ENCODE data around the gene SSR1. TPM values are rescaled to one million over a fixed set of nuclear protein-coding genes. Genes with fewer than 3 reads are reported as not detected.
"Not testable (repeated sequence)": the region's sequence is repeated elsewhere in the genome, so short reads cannot be mapped to it uniquely, and the experiment has no call there.

SSR1 gene
- total and polyA plus RNA-seq, 4 donors = 43.6 to 115 (median 79.9) TPM

DNA sequence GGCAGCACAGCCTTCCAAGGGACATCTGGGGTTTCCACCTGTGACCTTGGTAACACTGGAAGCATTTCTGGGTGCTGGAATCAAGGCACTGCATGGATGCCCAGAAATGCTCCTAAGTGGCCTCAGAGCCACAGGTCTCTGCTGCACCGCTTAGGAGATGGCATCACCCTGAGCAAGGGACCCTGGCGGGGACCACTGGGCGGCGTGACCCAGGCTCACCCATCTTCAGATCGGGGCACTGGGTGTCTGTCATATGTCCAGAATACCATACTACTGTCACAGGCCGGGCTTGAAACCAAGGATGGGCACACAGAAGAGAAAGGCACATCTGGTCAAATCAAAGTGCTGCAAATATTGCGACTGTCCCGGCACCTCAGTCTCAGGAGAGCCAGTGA is 45.9 kb downstream of the SSR1 start:
- H3K36me3 ChIP-seq (ENCODE audit: control insufficient read depth in 4 of 4, insufficient read depth in 3 of 4, low read depth in 1 of 4, low read length in 3 of 4) = no peaks in the 10 kb centered on the region
- WGBS = 96% methylated on average over 8 of the region's 8 CpGs
- H3K4me1 ChIP-seq (ENCODE audit: control insufficient read depth in 4 of 4, insufficient read depth in 4 of 4, low read length in 3 of 4) = peaks cover 6 to 27% (median 17%) of the 10 kb centered on the region in 4 donors
- H3K27ac ChIP-seq (ENCODE audit: low read depth in 1 of 2, low read length in 2 of 2) = no peak overlapping the region
- H3K4me3 ChIP-seq (ENCODE audit: low read depth in 1 of 3, low read length in 3 of 3) = no peak overlapping the region
- no peaks in the 10 kb centered on the region for H3K9me3 ChIP-seq (ENCODE audit: control insufficient read depth in 4 of 4, low read length in 3 of 4)
- no peaks in the 10 kb centered on the region for H3K27me3 ChIP-seq (ENCODE audit: control insufficient read depth in 4 of 4, insufficient read depth in 4 of 4, low read length in 3 of 4)
- no peak overlapping the region for H3K9ac ChIP-seq (ENCODE audit: low read depth in 1 of 2, low read length in 2 of 2)
- TF ChIP-seq GABPA (IDR thresholded peaks at IDR 0.05 in 1 of 2, conservative IDR thresholded peaks at IDR 0.05 in 1 of 2) (no peak), YY1 (IDR thresholded peaks at IDR 0.05) (no peak), RAD21 (IDR thresholded peaks at IDR 0.05) (no peak), HNF4G (IDR thresholded peaks at IDR 0.05) (no peak)
- TF ChIP-seq, protein P1, sequence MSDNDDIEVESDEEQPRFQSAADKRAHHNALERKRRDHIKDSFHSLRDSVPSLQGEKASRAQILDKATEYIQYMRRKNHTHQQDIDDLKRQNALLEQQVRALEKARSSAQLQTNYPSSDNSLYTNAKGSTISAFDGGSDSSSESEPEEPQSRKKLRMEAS (IDR thresholded peaks at IDR 0.05) = no peak
- DNase-seq (ENCODE audit: low spot score) = peak; percentile 26

DNA sequence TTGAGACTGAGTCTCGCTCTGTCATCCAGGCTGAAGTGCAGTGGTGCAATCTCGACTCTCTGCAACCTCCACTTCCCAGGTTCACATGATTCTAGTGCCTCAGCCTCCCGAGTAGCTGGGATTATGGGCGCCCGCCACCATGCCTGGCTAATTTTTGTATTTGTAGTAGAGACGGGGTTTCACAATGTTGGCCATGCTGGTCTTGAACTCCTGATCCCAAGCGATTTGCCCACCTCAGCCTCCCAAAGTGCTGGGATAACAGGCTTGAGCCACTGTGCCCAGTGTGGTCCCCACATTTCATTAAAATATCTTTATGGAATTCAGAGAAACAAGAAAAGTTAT is 47.6 kb downstream of the SSR1 start:
- not testable (repeated sequence) for H3K27me3 ChIP-seq (ENCODE audit: control insufficient read depth in 4 of 4, insufficient read depth in 4 of 4, low read length in 3 of 4); H3K27ac ChIP-seq (ENCODE audit: low read depth in 1 of 2, low read length in 2 of 2); H3K4me3 ChIP-seq (ENCODE audit: low read depth in 1 of 3, low read length in 3 of 3); DNase-seq (ENCODE audit: low spot score); H3K36me3 ChIP-seq (ENCODE audit: control insufficient read depth in 4 of 4, insufficient read depth in 3 of 4, low read depth in 1 of 4, low read length in 3 of 4); H3K9ac ChIP-seq (ENCODE audit: low read depth in 1 of 2, low read length in 2 of 2); H3K9me3 ChIP-seq (ENCODE audit: control insufficient read depth in 4 of 4, low read length in 3 of 4)
- H3K4me1 ChIP-seq (ENCODE audit: control insufficient read depth in 4 of 4, insufficient read depth in 4 of 4, low read length in 3 of 4) = peaks cover 4 to 31% (median 24%) of the 10 kb centered on the region in 4 donors
- 95% methylated on average over 7 of the region's 7 CpGs for WGBS

DNA sequence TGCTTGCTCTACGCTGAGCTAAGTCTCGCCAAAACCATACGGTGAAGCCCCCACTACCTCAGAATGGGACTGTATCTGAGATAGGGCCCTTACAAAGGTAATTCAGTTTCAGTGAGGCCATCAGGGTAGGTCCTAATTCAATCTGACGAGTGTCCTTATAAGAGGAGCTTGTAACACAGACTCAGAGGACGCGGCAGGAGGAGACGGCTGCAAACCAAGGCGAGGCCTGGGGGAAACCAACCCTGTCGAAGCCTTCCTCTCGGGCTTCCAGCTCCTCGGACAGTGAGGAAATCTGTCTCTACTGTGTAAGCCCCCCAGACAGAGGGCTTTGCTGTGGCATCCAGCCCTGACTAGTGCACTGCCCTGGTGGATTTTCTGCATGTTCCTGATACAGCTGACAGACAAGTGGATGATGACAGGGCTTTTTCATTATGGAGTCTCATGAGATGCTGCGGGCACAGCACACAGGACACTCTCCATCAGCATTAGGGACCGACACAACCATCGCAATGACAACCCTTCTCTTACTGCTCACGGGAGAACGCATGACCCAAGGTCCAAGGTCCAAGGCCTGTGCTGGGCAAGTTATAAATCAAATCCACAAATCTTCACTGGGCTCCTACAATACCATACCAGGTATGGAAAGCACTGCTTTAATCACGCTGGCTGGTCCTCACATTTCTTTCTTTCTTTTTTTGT is 48.2 kb downstream of the SSR1 start:
- no peak overlapping the region for H3K9ac ChIP-seq (ENCODE audit: low read depth in 1 of 2, low read length in 2 of 2)
- H3K27ac ChIP-seq (ENCODE audit: low read depth in 1 of 2, low read length in 2 of 2) = no peak overlapping the region
- H3K4me3 ChIP-seq (ENCODE audit: low read depth in 1 of 3, low read length in 3 of 3) = no peak overlapping the region
- no peaks in the 10 kb centered on the region for H3K9me3 ChIP-seq (ENCODE audit: control insufficient read depth in 4 of 4, low read length in 3 of 4)
- peaks cover 4 to 28% (median 21%) of the 10 kb centered on the region in 4 donors for H3K4me1 ChIP-seq (ENCODE audit: control insufficient read depth in 4 of 4, insufficient read depth in 4 of 4, low read length in 3 of 4)
- H3K36me3 ChIP-seq (ENCODE audit: control insufficient read depth in 4 of 4, insufficient read depth in 3 of 4, low read depth in 1 of 4, low read length in 3 of 4) = no peaks in the 10 kb centered on the region
- TF ChIP-seq, protein P2, sequence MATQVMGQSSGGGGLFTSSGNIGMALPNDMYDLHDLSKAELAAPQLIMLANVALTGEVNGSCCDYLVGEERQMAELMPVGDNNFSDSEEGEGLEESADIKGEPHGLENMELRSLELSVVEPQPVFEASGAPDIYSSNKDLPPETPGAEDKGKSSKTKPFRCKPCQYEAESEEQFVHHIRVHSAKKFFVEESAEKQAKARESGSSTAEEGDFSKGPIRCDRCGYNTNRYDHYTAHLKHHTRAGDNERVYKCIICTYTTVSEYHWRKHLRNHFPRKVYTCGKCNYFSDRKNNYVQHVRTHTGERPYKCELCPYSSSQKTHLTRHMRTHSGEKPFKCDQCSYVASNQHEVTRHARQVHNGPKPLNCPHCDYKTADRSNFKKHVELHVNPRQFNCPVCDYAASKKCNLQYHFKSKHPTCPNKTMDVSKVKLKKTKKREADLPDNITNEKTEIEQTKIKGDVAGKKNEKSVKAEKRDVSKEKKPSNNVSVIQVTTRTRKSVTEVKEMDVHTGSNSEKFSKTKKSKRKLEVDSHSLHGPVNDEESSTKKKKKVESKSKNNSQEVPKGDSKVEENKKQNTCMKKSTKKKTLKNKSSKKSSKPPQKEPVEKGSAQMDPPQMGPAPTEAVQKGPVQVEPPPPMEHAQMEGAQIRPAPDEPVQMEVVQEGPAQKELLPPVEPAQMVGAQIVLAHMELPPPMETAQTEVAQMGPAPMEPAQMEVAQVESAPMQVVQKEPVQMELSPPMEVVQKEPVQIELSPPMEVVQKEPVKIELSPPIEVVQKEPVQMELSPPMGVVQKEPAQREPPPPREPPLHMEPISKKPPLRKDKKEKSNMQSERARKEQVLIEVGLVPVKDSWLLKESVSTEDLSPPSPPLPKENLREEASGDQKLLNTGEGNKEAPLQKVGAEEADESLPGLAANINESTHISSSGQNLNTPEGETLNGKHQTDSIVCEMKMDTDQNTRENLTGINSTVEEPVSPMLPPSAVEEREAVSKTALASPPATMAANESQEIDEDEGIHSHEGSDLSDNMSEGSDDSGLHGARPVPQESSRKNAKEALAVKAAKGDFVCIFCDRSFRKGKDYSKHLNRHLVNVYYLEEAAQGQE (IDR thresholded peaks at IDR 0.05) = no peak
- TF ChIP-seq YY1 (IDR thresholded peaks at IDR 0.05) (no peak), SP1 (IDR thresholded peaks at IDR 0.05) (peak; percentile 68), TAF1 (conservative IDR thresholded peaks at IDR 0.05) (no peak), RXRA (IDR thresholded peaks at IDR 0.05) (peak; percentile 24 to 41), HNF4G (IDR thresholded peaks at IDR 0.05) (peak; percentile 60), NR2F2 (IDR thresholded peaks at IDR 0.05) (no peak), HNF4A (conservative IDR thresholded peaks at IDR 0.05) (peak; percentile 89 to 94), EGR1 (IDR thresholded peaks at IDR 0.05; ENCODE audit: low read depth in 2 of 2) (no peak)
- TF ChIP-seq, protein P3, sequence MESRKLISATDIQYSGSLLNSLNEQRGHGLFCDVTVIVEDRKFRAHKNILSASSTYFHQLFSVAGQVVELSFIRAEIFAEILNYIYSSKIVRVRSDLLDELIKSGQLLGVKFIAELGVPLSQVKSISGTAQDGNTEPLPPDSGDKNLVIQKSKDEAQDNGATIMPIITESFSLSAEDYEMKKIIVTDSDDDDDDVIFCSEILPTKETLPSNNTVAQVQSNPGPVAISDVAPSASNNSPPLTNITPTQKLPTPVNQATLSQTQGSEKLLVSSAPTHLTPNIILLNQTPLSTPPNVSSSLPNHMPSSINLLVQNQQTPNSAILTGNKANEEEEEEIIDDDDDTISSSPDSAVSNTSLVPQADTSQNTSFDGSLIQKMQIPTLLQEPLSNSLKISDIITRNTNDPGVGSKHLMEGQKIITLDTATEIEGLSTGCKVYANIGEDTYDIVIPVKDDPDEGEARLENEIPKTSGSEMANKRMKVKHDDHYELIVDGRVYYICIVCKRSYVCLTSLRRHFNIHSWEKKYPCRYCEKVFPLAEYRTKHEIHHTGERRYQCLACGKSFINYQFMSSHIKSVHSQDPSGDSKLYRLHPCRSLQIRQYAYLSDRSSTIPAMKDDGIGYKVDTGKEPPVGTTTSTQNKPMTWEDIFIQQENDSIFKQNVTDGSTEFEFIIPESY (IDR thresholded peaks at IDR 0.05) = no peak
- TF ChIP-seq, protein P4, sequence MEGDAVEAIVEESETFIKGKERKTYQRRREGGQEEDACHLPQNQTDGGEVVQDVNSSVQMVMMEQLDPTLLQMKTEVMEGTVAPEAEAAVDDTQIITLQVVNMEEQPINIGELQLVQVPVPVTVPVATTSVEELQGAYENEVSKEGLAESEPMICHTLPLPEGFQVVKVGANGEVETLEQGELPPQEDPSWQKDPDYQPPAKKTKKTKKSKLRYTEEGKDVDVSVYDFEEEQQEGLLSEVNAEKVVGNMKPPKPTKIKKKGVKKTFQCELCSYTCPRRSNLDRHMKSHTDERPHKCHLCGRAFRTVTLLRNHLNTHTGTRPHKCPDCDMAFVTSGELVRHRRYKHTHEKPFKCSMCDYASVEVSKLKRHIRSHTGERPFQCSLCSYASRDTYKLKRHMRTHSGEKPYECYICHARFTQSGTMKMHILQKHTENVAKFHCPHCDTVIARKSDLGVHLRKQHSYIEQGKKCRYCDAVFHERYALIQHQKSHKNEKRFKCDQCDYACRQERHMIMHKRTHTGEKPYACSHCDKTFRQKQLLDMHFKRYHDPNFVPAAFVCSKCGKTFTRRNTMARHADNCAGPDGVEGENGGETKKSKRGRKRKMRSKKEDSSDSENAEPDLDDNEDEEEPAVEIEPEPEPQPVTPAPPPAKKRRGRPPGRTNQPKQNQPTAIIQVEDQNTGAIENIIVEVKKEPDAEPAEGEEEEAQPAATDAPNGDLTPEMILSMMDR (IDR thresholded peaks at IDR 0.05; ENCODE audit: low read depth, low read length, missing input control) = no peak
- DNase-seq (ENCODE audit: low spot score) = no peak
- 79% methylated on average over 17 of the region's 17 CpGs for WGBS
- H3K27me3 ChIP-seq (ENCODE audit: control insufficient read depth in 4 of 4, insufficient read depth in 4 of 4, low read length in 3 of 4) = no peaks in the 10 kb centered on the region

All from liver (tissue), 9 donors.